Panc1 (cell line): Measurements from ENCODE around the gene TFEB.

ENCODE experiments used
- POLR2AphosphoS5 ChIP-seq: IDR thresholded peaks from 2 replicates; pipeline ENCODE4 v1.6.1; 2012; ENCODE audit warnings: mild to moderate bottlenecking, low read depth, low read length, moderate library complexity
- SIN3A ChIP-seq: IDR thresholded peaks from 2 replicates; pipeline ENCODE4 v1.6.1; 2012; ENCODE audit warnings: low read depth, mild to moderate bottlenecking, low read length, moderate library complexity, borderline replicate concordance; ENCODE audit not compliant: insufficient read depth
- TCF7L2 ChIP-seq: IDR thresholded peaks from 2 replicates; pipeline ENCODE4 v1.6.1; 2011; ENCODE audit warnings: mild to moderate bottlenecking, low read depth, low read length, inconsistent platforms
- TF ChIP-seq, protein P1 (sequence below): fragments of 450-650 bp; IDR thresholded peaks from 2 replicates; pipeline ENCODE4 v1.5.1; 2017; ENCODE audit warnings: mild to moderate bottlenecking

DNA sequence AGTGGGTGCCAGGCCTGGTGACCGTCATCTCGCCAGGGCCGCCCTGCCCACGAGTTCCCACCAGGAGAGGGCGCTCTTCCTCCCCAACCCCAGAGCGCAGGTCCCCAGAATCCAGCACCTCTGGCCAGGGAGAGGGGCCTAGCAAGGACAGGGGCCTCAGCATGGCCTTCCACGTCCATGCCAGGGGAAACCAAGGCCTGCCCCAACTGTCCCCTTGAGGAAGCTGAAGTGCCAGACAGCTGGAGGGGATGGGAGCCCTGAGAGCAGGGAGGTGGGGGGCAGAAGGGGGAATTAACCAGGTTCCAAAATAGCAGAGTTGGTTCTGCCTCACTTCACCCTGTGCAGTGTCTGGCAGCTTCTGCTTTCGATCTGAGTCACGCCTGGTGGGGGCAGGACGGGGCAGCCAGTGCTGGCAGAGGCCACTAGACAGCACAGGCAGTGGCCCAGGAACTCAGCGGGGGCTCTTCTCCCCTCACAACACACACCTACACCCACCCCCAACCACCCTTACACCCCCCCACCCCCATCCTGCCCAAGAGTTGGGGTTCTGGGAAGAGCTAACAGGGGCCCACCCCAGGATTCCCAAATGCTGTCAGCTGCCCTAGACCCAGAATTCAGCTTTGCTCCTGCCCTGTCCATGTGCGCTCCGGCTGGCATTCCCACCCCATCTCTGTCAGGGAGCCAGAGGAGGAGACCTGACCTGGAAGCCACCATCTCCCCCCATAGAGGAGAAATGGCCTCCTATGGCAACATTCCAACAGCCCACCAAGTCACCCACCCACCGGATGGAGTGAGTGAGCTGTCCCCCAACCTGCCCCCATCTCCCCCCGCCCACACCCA, 29.2 kb downstream of the TFEB start:
- TF ChIP-seq, protein P1, sequence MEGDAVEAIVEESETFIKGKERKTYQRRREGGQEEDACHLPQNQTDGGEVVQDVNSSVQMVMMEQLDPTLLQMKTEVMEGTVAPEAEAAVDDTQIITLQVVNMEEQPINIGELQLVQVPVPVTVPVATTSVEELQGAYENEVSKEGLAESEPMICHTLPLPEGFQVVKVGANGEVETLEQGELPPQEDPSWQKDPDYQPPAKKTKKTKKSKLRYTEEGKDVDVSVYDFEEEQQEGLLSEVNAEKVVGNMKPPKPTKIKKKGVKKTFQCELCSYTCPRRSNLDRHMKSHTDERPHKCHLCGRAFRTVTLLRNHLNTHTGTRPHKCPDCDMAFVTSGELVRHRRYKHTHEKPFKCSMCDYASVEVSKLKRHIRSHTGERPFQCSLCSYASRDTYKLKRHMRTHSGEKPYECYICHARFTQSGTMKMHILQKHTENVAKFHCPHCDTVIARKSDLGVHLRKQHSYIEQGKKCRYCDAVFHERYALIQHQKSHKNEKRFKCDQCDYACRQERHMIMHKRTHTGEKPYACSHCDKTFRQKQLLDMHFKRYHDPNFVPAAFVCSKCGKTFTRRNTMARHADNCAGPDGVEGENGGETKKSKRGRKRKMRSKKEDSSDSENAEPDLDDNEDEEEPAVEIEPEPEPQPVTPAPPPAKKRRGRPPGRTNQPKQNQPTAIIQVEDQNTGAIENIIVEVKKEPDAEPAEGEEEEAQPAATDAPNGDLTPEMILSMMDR = peak; percentile 86
- TF ChIP-seq TCF7L2 (no peak), POLR2AphosphoS5 (no peak), SIN3A (no peak)
